Fibroblast of lung (primary cell): ENCODE data around the gene KIF16B. TPM values are rescaled to one million over a fixed set of nuclear protein-coding genes. Genes with fewer than 3 reads are reported as not detected.

ENCODE experiments used
- DNase-seq, 2 donors: peaks; one replicate each; pipeline versions ENCODE4 v3.0.0 to v3.0.0-alpha.2; 2010; ENCODE audit warnings: low read depth in 2 of 2
- H2AFZ ChIP-seq: 2 replicates; pipeline ENCODE4 v1.5.1; 2012; ENCODE audit warnings: low read length, control low read depth, inconsistent platforms
- H3K27ac ChIP-seq: 2 replicates; pipeline ENCODE4 v1.5.1; 2011; ENCODE audit warnings: low read length, control low read depth; ENCODE audit not compliant: insufficient read depth
- H3K27me3 ChIP-seq: 2 replicates; pipeline ENCODE4 v1.5.1; 2011; ENCODE audit warnings: mild to moderate bottlenecking, low read length; ENCODE audit not compliant: control insufficient read depth, insufficient read depth
- H3K36me3 ChIP-seq: 2 replicates; pipeline ENCODE4 v1.5.1; 2011; ENCODE audit warnings: low read length; ENCODE audit not compliant: control insufficient read depth, insufficient read depth
- H3K4me1 ChIP-seq: 2 replicates; pipeline ENCODE4 v1.5.1; 2011; ENCODE audit warnings: low read length; ENCODE audit not compliant: control insufficient read depth, insufficient read depth; ENCODE audit errors: extremely low read depth
- H3K4me2 ChIP-seq: 2 replicates; pipeline ENCODE4 v1.5.1; 2011; ENCODE audit warnings: low read length, control low read depth; ENCODE audit not compliant: insufficient read depth; ENCODE audit errors: extremely low read depth
- H3K4me3 ChIP-seq, 4 experiments: fragments of 200-600 bp in 1 of 4; sonication (generic) in 1 of 4; replicated peaks in 1 of 4; 2 replicates each; pipeline ENCODE4 v1.5.1; 2011 to 2016; ENCODE audit warnings: low read length in 4 of 4, low read depth in 3 of 4, mild to moderate bottlenecking in 3 of 4, control low read depth in 2 of 4, inconsistent platforms in 1 of 4, mixed read lengths in 1 of 4; ENCODE audit not compliant: insufficient read depth in 1 of 4; ENCODE audit errors: control extremely low read depth in 1 of 4
- H3K79me2 ChIP-seq: 2 replicates; pipeline ENCODE4 v1.5.1; 2012; ENCODE audit warnings: mild to moderate bottlenecking, low read length, inconsistent platforms; ENCODE audit not compliant: control insufficient read depth, insufficient read depth
- H3K9ac ChIP-seq: 2 replicates; pipeline ENCODE4 v1.5.1; 2011; ENCODE audit warnings: mild to moderate bottlenecking, low read length, control low read depth; ENCODE audit not compliant: insufficient read depth
- H3K9me3 ChIP-seq: 2 replicates; pipeline ENCODE4 v1.5.1; 2012; ENCODE audit warnings: low read depth, low read length; ENCODE audit not compliant: control insufficient read depth, insufficient read depth
- H4K20me1 ChIP-seq: 2 replicates; pipeline ENCODE4 v1.5.1; 2011; ENCODE audit warnings: low read length; ENCODE audit not compliant: control insufficient read depth, insufficient read depth; ENCODE audit errors: extremely low read depth
- CTCF ChIP-seq, 2 donors: IDR thresholded peaks in 1 of 2; conservative IDR thresholded peaks in 1 of 2; 1 replicate in 1 of 2; 2 replicates in 1 of 2; pipeline ENCODE4 v1.5.1; 2011 to 2012; ENCODE audit warnings: low read length in 2 of 2, control low read depth in 1 of 2, inconsistent platforms in 1 of 2, low read depth in 1 of 2, mild to moderate bottlenecking in 1 of 2
- EZH2 ChIP-seq: IDR thresholded peaks from 2 replicates; pipeline ENCODE4 v1.5.1; 2012; ENCODE audit warnings: low read length, control low read depth, mild to moderate bottlenecking; ENCODE audit errors: missing control alignments
- polyA plus RNA-seq, 2 donors: library from polyadenylated mRNA; depleted of rRNA in 1 of 2; stranded (reverse) in 1 of 2; unstranded in 1 of 2; fragments of >200 nt; gene quantifications; 2 replicates each; pipeline ENCODE4 v1.2.1, GENCODE V29; 2011 to 2012; ENCODE audit warnings: missing spikeins in 1 of 2
- total RNA-seq: library from RNA; depleted of rRNA; stranded (reverse); fragments of >200 nt; gene quantifications from 2 replicates; pipeline ENCODE4 v1.2.1, GENCODE V29; 2014

KIF16B gene
- total and polyA plus RNA-seq, 2 donors (not counting 1 experiment from before 2014, with no cell fraction given) = 7.7 to 17.3 TPM

DNA sequence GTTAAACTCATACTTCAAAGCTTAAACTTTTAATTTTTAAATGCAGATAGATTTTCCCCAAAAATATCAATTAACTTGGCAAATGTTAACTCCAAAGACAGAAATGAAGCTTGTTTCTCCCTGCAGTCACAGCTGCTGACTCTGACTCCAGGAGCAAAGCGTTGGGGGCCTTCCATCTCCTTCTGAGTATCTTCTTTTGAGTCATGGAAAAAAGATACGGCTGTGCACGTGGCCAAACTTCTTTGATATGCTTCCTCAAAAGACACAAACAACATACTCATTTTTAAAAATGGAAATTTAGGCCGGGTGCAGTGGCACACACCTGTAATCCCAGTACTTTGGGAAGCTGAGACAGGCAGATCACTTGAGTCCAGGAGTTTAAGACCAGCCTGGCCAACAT lies 28.3 kb downstream of the KIF16B start:
- H4K20me1 ChIP-seq = no peaks in the 10 kb centered on the region
- no peaks in the 10 kb centered on the region for H3K9me3 ChIP-seq
- TF ChIP-seq EZH2 = no peak
- no peak for TF ChIP-seq CTCF (conservative IDR thresholded peaks at IDR 0.05 in 1 of 2, IDR thresholded peaks at IDR 0.05 in 1 of 2; ENCODE audit: low read depth in 1 of 2, low read length in 2 of 2)
- H3K4me1 ChIP-seq = no peaks in the 10 kb centered on the region
- DNase-seq = no peak
- no peaks in the 10 kb centered on the region for H3K79me2 ChIP-seq
- no peaks in the 10 kb centered on the region for H3K36me3 ChIP-seq
- no peak overlapping the region for H2AFZ ChIP-seq
- H3K4me2 ChIP-seq = no peak overlapping the region
- no peak overlapping the region for H3K4me3 ChIP-seq
- H3K9ac ChIP-seq = no peak overlapping the region
- H3K27me3 ChIP-seq = no peaks in the 10 kb centered on the region
- no peak overlapping the region for H3K27ac ChIP-seq

GRCh38 chr20:16542477-16542876 lies 30.8 kb downstream of the KIF16B start:
- no peak for TF ChIP-seq CTCF (conservative IDR thresholded peaks at IDR 0.05 in 1 of 2, IDR thresholded peaks at IDR 0.05 in 1 of 2; ENCODE audit: low read depth in 1 of 2, low read length in 2 of 2)
- Histone ChIP-seq H3K9ac (no peak overlapping the region), H3K27ac (no peak overlapping the region), H3K27me3 (no peaks in the 10 kb centered on the region), H3K4me3 (no peak overlapping the region), H3K36me3 (no peaks in the 10 kb centered on the region), H4K20me1 (no peaks in the 10 kb centered on the region), H3K9me3 (no peaks in the 10 kb centered on the region), H3K4me2 (no peak overlapping the region), H2AFZ (no peak overlapping the region), H3K79me2 (no peaks in the 10 kb centered on the region), H3K4me1 (no peaks in the 10 kb centered on the region)
- no peak for DNase-seq

DNA sequence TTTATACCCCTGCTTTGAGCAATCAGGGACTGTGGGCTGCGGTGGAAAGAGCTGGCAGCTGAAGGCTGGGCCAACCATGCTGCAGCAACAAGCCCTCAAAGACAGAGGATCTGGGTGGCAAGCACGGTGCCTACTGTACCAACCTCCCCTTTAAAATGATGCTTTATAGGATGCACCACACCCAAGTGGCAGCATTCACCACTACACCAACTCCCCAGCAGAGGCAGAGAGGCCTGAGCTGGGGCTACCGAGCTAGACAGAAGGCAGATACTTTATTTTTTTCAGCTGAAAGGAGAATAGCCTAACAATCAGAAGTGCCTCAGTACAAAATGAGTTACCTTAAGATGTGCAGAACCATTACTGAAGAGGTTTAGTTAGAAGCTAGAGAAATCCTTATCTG lies 31.4 kb downstream of the KIF16B start:
- no peak for TF ChIP-seq CTCF (conservative IDR thresholded peaks at IDR 0.05 in 1 of 2, IDR thresholded peaks at IDR 0.05 in 1 of 2; ENCODE audit: low read depth in 1 of 2, low read length in 2 of 2)
- no peak for TF ChIP-seq EZH2
- Histone ChIP-seq H3K79me2 (no peaks in the 10 kb centered on the region), H3K27ac (no peak overlapping the region), H3K4me2 (no peak overlapping the region), H2AFZ (no peak overlapping the region), H3K27me3 (no peaks in the 10 kb centered on the region), H4K20me1 (no peaks in the 10 kb centered on the region), H3K9ac (no peak overlapping the region), H3K9me3 (no peaks in the 10 kb centered on the region), H3K4me3 (no peak overlapping the region), H3K36me3 (no peaks in the 10 kb centered on the region), H3K4me1 (no peaks in the 10 kb centered on the region)
- DNase-seq = no peak
